CD14-positive monocyte (primary cell): ENCODE measurements around the gene HS6ST3. TPM values are rescaled to one million over a fixed set of nuclear protein-coding genes. Genes with fewer than 3 reads are reported as not detected.

ENCODE experiments used
- DNase-seq, 3 donors: peaks; one replicate each; pipeline ENCODE4 v3.0.0-alpha.2; 2011 to 2022
- H2AFZ ChIP-seq: 2 replicates; pipeline ENCODE4 v1.6.0; 2012; ENCODE audit warnings: mild to moderate bottlenecking, low read depth, low read length, inconsistent platforms; ENCODE audit not compliant: insufficient read depth, poor library complexity, severe bottlenecking
- H3K27ac ChIP-seq, 2 donors: 1 replicate in 1 of 2; 2 replicates in 1 of 2; pipeline ENCODE4 v1.5.1; 2012 to 2013; ENCODE audit warnings: low read length in 2 of 2, control low read depth in 1 of 2, inconsistent platforms in 1 of 2, low read depth in 1 of 2, mild to moderate bottlenecking in 1 of 2
- H3K27me3 ChIP-seq, 2 donors: one replicate each; pipeline versions ENCODE4 v1.6.0 to v1.6.1; 2011 to 2013; ENCODE audit warnings: low read length in 2 of 2; ENCODE audit not compliant: control insufficient read depth in 2 of 2, insufficient read depth in 2 of 2
- H3K36me3 ChIP-seq, 2 donors: replicated peaks in 1 of 2; 1 replicate in 1 of 2; 2 replicates in 1 of 2; pipeline versions ENCODE4 v1.5.1 to v1.6.1; 2012 to 2013; ENCODE audit warnings: low read length in 2 of 2, control low read depth in 1 of 2, inconsistent platforms in 1 of 2, mild to moderate bottlenecking in 1 of 2; ENCODE audit not compliant: insufficient read depth in 2 of 2, control insufficient read depth in 1 of 2
- H3K4me1 ChIP-seq, 2 donors: 1 replicate in 1 of 2; 2 replicates in 1 of 2; pipeline versions ENCODE4 v1.5.1 to v1.6.1; 2012 to 2013; ENCODE audit warnings: low read length in 2 of 2, control low read depth in 1 of 2, inconsistent platforms in 1 of 2, mild to moderate bottlenecking in 1 of 2, moderate library complexity in 1 of 2; ENCODE audit not compliant: insufficient read depth in 2 of 2, control insufficient read depth in 1 of 2
- H3K4me2 ChIP-seq: replicated peaks from 2 replicates; pipeline ENCODE3; 2012; ENCODE audit warnings: low read length, moderate library complexity, mild to moderate bottlenecking; ENCODE audit not compliant: poor library complexity, severe bottlenecking; ENCODE audit errors: extremely low read depth
- H3K4me3 ChIP-seq, 3 experiments: fragments of 200-600 bp in 1 of 3; sonication (generic) in 1 of 3; replicated peaks in 1 of 3; 1 replicate in 2 of 3; 2 replicates in 1 of 3; pipeline ENCODE4 v1.5.1; 2011 to 2013; ENCODE audit warnings: low read length in 3 of 3, mild to moderate bottlenecking in 3 of 3, control low read depth in 2 of 3, low read depth in 2 of 3, inconsistent platforms in 1 of 3, moderate library complexity in 1 of 3
- H3K79me2 ChIP-seq: 2 replicates; pipeline ENCODE4 v1.6.0; 2012; ENCODE audit warnings: mild to moderate bottlenecking, control low read depth, inconsistent platforms, low read length, moderate library complexity; ENCODE audit not compliant: insufficient read depth
- H3K9ac ChIP-seq: 2 replicates; pipeline ENCODE4 v1.6.0; 2017; ENCODE audit warnings: low read length, mild to moderate bottlenecking; ENCODE audit not compliant: insufficient read depth, poor library complexity, severe bottlenecking
- H3K9me3 ChIP-seq, 2 donors: replicated peaks in 1 of 2; 1 replicate in 1 of 2; 2 replicates in 1 of 2; pipeline versions ENCODE4 v1.5.1 to v1.6.1; 2012 to 2013; ENCODE audit warnings: low read length in 2 of 2, control low read depth in 1 of 2; ENCODE audit not compliant: control insufficient read depth in 1 of 2, insufficient read depth in 1 of 2
- H4K20me1 ChIP-seq: 2 replicates; pipeline ENCODE4 v1.6.0; 2012; ENCODE audit warnings: mild to moderate bottlenecking, low read length, control low read depth, moderate library complexity; ENCODE audit not compliant: insufficient read depth
- H3K27ac Mint-ChIP-seq, 7 donors: one replicate each; pipeline ENCODE4 v1.8.0; 2020; ENCODE audit warnings: mild to moderate bottlenecking in 7 of 7, mixed read lengths in 7 of 7, moderate library complexity in 6 of 7, inconsistent platforms in 2 of 7
- H3K27me3 Mint-ChIP-seq, 3 donors: one replicate each; pipeline ENCODE4 v1.8.0; 2021 to 2022; ENCODE audit warnings: low read depth in 3 of 3, mild to moderate bottlenecking in 3 of 3, mixed read lengths in 3 of 3, moderate library complexity in 3 of 3, inconsistent platforms in 1 of 3
- H3K36me3 Mint-ChIP-seq, 2 donors: one replicate each; pipeline ENCODE4 v1.8.0; 2020; ENCODE audit warnings: mixed read lengths in 2 of 2, inconsistent platforms in 1 of 2, mild to moderate bottlenecking in 1 of 2
- H3K4me1 Mint-ChIP-seq: one replicate; pipeline ENCODE4 v1.8.0; 2020; ENCODE audit warnings: mild to moderate bottlenecking, mixed read lengths
- H3K4me3 Mint-ChIP-seq, 2 donors: one replicate each; pipeline ENCODE4 v1.8.0; 2020; ENCODE audit warnings: mild to moderate bottlenecking in 2 of 2, mixed read lengths in 2 of 2, moderate library complexity in 1 of 2
- H3K9me3 Mint-ChIP-seq, 7 donors: one replicate each; pipeline ENCODE4 v1.8.0; 2020 to 2022; ENCODE audit warnings: mixed read lengths in 7 of 7, mild to moderate bottlenecking in 6 of 7, moderate library complexity in 6 of 7, inconsistent platforms in 2 of 7
- WGBS: methylation state at CpG from one replicate; pipeline ENCODE4 v1.1.5; 2013; ENCODE audit warnings: missing lambda C conversion rate; ENCODE audit not compliant: insufficient coverage; 5-methylcytosine and 5-hydroxymethylcytosine counted together
- intact Hi-C, 2 donors: fragments of 100-400 bp; cut with micrococcal nuclease; formaldehyde crosslinking; loops; one replicate each; pipeline versions ENCODE4 v1.15.0 to v1.15.1; 2023
- polyA plus RNA-seq, 3 donors: library from polyadenylated mRNA; depleted of rRNA in 1 of 3; unstranded in 2 of 3; stranded (reverse) in 1 of 3; fragments of 300-500 nt in 2 of 3; fragments of >200 nt in 1 of 3; fragmentation: Illumina TruSeq in 2 of 3; gene quantifications; 1 replicate in 2 of 3; 2 replicates in 1 of 3; pipeline ENCODE4 v1.2.3, GENCODE V29; 2012 to 2021
- TF ChIP-seq, protein P1 (sequence below): fragments of 200-600 bp; IDR thresholded peaks from one replicate; pipeline ENCODE4 v1.8.0; 2022; ENCODE audit warnings: antibody characterized with exemption, mild to moderate bottlenecking

HS6ST3 gene
- polyA plus RNA-seq, 3 donors, result not detected

DNA sequence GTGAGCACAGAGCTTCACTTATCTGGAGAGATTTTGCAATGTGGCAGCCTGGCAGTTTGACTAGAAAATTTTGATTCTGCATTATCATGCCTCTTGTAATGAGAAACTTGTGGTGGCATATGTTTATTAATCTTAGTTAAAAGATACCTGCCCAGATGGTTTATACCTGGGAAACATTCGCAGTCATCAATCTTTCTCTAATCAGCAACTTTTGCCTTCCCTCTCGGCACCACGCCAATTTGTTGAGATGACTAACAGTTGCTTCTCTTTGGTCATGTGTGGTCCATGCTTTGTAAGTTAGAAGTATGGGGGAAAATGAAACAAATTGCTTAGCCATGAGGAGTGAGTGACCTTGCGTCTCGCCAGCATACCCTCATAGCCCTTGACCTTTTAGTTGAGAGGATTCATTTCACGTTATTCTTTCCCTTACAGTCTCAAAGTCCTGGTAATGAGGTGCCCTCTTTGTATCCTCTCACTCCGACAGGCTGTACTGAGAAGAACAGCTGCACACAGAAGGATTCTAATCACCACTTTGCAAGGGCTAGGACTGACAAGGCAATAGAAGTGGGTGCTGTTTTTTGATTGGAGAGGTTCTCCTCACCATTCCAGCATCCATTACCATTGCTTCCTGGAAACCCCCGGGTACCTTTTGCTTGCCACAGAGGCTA lies 703.0 kb downstream of the HS6ST3 start:
- Mint-ChIP-seq H3K36me3 (no peaks in the 10 kb centered on the region), H3K27ac (no peak overlapping the region), H3K27me3 (peaks cover 0 to 2% (median 0%) of the 10 kb centered on the region in 3 donors), H3K4me3 (no peak overlapping the region), H3K9me3 (peaks cover 0 to 4% (median 1%) of the 10 kb centered on the region in 7 donors), H3K4me1 (no peaks in the 10 kb centered on the region)
- Histone ChIP-seq H3K36me3 (no peaks in the 10 kb centered on the region), H3K27me3 (no peaks in the 10 kb centered on the region), H2AFZ (no peak overlapping the region), H3K79me2 (no peaks in the 10 kb centered on the region), H3K4me1 (no peaks in the 10 kb centered on the region), H3K9me3 (no peaks in the 10 kb centered on the region), H3K9ac (no peak overlapping the region), H4K20me1 (no peaks in the 10 kb centered on the region), H3K4me2 (no peak overlapping the region), H3K27ac (no peak overlapping the region), H3K4me3 (no peak overlapping the region)
- intact Hi-C loops, result no loop called here
- no CpG with 5 or more reads among the region's 8 CpGs for WGBS
- TF ChIP-seq, protein P1, sequence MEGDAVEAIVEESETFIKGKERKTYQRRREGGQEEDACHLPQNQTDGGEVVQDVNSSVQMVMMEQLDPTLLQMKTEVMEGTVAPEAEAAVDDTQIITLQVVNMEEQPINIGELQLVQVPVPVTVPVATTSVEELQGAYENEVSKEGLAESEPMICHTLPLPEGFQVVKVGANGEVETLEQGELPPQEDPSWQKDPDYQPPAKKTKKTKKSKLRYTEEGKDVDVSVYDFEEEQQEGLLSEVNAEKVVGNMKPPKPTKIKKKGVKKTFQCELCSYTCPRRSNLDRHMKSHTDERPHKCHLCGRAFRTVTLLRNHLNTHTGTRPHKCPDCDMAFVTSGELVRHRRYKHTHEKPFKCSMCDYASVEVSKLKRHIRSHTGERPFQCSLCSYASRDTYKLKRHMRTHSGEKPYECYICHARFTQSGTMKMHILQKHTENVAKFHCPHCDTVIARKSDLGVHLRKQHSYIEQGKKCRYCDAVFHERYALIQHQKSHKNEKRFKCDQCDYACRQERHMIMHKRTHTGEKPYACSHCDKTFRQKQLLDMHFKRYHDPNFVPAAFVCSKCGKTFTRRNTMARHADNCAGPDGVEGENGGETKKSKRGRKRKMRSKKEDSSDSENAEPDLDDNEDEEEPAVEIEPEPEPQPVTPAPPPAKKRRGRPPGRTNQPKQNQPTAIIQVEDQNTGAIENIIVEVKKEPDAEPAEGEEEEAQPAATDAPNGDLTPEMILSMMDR, result no peak
- DNase-seq, result no peak

DNA sequence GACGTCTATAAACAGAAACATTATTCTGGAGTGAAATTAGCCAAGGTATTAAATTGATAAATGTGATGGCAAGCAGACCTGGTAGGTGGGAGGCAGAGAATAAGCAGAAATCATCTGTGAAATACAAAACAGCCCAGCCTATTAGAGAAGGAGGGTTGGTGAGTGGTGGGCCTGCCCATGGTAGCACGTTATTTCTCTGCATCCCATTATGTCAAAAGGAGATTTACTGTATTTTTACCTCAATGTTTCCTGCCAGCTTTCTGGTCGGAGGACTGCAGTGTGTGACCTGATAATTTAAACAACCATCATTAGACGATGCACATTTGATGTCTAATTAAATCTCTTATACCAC lies 703.5 kb downstream of the HS6ST3 start:
- intact Hi-C loops, result no loop called here
- Histone ChIP-seq H3K36me3 (no peaks in the 10 kb centered on the region), H4K20me1 (no peaks in the 10 kb centered on the region), H2AFZ (no peak overlapping the region), H3K9ac (no peak overlapping the region), H3K4me2 (no peak overlapping the region), H3K4me3 (no peak overlapping the region), H3K79me2 (no peaks in the 10 kb centered on the region), H3K27ac (no peak overlapping the region), H3K9me3 (no peaks in the 10 kb centered on the region), H3K27me3 (no peaks in the 10 kb centered on the region), H3K4me1 (no peaks in the 10 kb centered on the region)
- Mint-ChIP-seq H3K36me3 (no peaks in the 10 kb centered on the region), H3K4me1 (no peaks in the 10 kb centered on the region), H3K4me3 (no peak overlapping the region), H3K27ac (no peak overlapping the region), H3K27me3 (peaks cover 0 to 2% (median 0%) of the 10 kb centered on the region in 3 donors), H3K9me3 (peaks cover 0 to 4% (median 2%) of the 10 kb centered on the region in 7 donors)
- 32% methylated on average over 2 of the region's 4 CpGs for WGBS
- no peak for DNase-seq
- TF ChIP-seq, protein P1, result no peak
